BE2C (cell line): ENCODE results near the gene GPANK1.

Source experiments
- DNase-seq: peaks from one replicate; pipeline ENCODE4 v3.0.0-alpha.2; 2020
- H3K27me3 ChIP-seq: fragments of 250-450 bp; sonication (Bioruptor Pico); 2 replicates; pipeline ENCODE4 v1.5.1; 2020; ENCODE audit warnings: mild to moderate bottlenecking
- H3K36me3 ChIP-seq: fragments of 250-450 bp; sonication (Bioruptor Pico); 2 replicates; pipeline ENCODE4 v1.5.1; 2020; ENCODE audit warnings: mild to moderate bottlenecking
- H3K4me1 ChIP-seq: fragments of 250-450 bp; sonication (Bioruptor Pico); 2 replicates; pipeline ENCODE4 v1.5.1; 2020
- H3K4me3 ChIP-seq: 2 replicates; pipeline ENCODE4 v1.5.1; 2011; ENCODE audit warnings: low read depth, low read length
- H3K9me3 ChIP-seq: fragments of 250-450 bp; sonication (Bioruptor Pico); 2 replicates; pipeline ENCODE4 v1.5.1; 2020
- CTCF ChIP-seq: IDR thresholded peaks from 2 replicates; pipeline ENCODE4 v1.5.1; 2012; ENCODE audit warnings: mild to moderate bottlenecking, low read depth, low read length

GPANK1 gene

GRCh38 chr6:31636698-31637596 lies 27.9 kb downstream of the GPANK1 start:
- Histone ChIP-seq H3K4me1 (no peaks in the 10 kb centered on the region), H3K9me3 (no peaks in the 10 kb centered on the region), H3K36me3 (peaks cover 96% of the 10 kb centered on the region), H3K27me3 (no peaks in the 10 kb centered on the region), H3K4me3 (no peak overlapping the region)
- no peak for TF ChIP-seq CTCF
- no peak for DNase-seq

- Histone ChIP-seq H3K9me3 (no peaks in the 10 kb centered on the region), H3K4me3 (no peak overlapping the region), H3K27me3 (no peaks in the 10 kb centered on the region), H3K4me1 (no peaks in the 10 kb centered on the region), H3K36me3 (peaks cover 96% of the 10 kb centered on the region)
- no peak for DNase-seq
- no peak for TF ChIP-seq CTCF
Observed at GRCh38 chr6:31634969-31635575, 29.7 kb downstream of the GPANK1 start.

DNA sequence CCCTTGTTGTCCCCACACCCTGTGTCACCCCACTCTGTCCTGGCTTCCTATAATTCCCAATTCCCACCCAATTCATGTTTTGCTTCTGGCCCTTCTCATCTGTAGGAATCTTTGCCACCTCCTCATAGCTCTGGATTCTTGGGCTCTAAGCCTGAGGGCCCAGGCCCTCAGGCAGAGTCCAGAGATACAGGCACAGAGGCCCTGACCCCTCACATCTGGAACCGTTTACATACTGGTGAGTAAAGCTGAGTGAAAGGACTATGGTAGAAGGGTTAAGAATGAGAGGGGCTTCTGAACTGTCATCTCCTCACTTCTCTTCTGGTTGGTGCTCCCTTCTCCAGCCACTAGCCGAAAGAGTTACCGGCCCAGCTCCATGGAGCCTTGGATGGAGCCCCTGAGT lies 30.7 kb downstream of the GPANK1 start:
- TF ChIP-seq CTCF = no peak
- peaks cover 96% of the 10 kb centered on the region for H3K36me3 ChIP-seq
- DNase-seq = no peak
- H3K27me3 ChIP-seq = no peaks in the 10 kb centered on the region
- no peaks in the 10 kb centered on the region for H3K4me1 ChIP-seq
- H3K4me3 ChIP-seq = no peak overlapping the region
- H3K9me3 ChIP-seq = no peaks in the 10 kb centered on the region

GRCh38 chr6:31633447-31633846 lies 31.4 kb downstream of the GPANK1 start:
- Histone ChIP-seq H3K4me1 (no peaks in the 10 kb centered on the region), H3K27me3 (no peaks in the 10 kb centered on the region), H3K4me3 (no peak overlapping the region), H3K9me3 (no peaks in the 10 kb centered on the region), H3K36me3 (peaks cover 96% of the 10 kb centered on the region)
- no peak for DNase-seq
- TF ChIP-seq CTCF = no peak

GRCh38 chr6:31632279-31632946 lies 32.4 kb downstream of the GPANK1 start:
- H3K36me3 ChIP-seq = peaks cover 99% of the 10 kb centered on the region
- TF ChIP-seq CTCF = no peak
- no peaks in the 10 kb centered on the region for H3K9me3 ChIP-seq
- no peaks in the 10 kb centered on the region for H3K4me1 ChIP-seq
- no peaks in the 10 kb centered on the region for H3K27me3 ChIP-seq
- DNase-seq = no peak
- no peak overlapping the region for H3K4me3 ChIP-seq
